SJCRH30 (cell line): ENCODE data around the gene MYBPHL. TPM values are rescaled to one million over a fixed set of nuclear protein-coding genes. Genes with fewer than 3 reads are reported as not detected.
A peak's percentile ranks its signal among the peaks of the same experiment; 100 is the strongest.

Experiments
- DNase-seq, 2 experiments: peaks; one replicate each; pipeline ENCODE4 v3.0.0-alpha.2; 2015 to 2020
- H3K27ac ChIP-seq: fragments of 250-450 bp; sonication (Bioruptor Pico); 2 replicates; pipeline ENCODE4 v1.5.1; 2020; ENCODE audit warnings: mild to moderate bottlenecking, moderate library complexity
- H3K27me3 ChIP-seq: fragments of 250-450 bp; sonication (Bioruptor Pico); 2 replicates; pipeline ENCODE4 v1.5.1; 2020; ENCODE audit warnings: mild to moderate bottlenecking, moderate library complexity
- H3K36me3 ChIP-seq: fragments of 250-450 bp; sonication (Bioruptor Pico); 2 replicates; pipeline ENCODE4 v1.5.1; 2020; ENCODE audit warnings: mild to moderate bottlenecking, moderate library complexity
- H3K4me1 ChIP-seq: fragments of 250-450 bp; sonication (Bioruptor Pico); 2 replicates; pipeline ENCODE4 v1.5.1; 2020; ENCODE audit warnings: mild to moderate bottlenecking, moderate library complexity
- H3K4me3 ChIP-seq: fragments of 250-450 bp; sonication (Bioruptor Pico); 2 replicates; pipeline ENCODE4 v1.5.1; 2020; ENCODE audit warnings: mild to moderate bottlenecking, moderate library complexity
- H3K9me3 ChIP-seq: fragments of 250-450 bp; sonication (Bioruptor Pico); replicated peaks from 2 replicates; pipeline ENCODE4 v1.5.1; 2020; ENCODE audit warnings: mild to moderate bottlenecking, moderate library complexity
- total RNA-seq: library from RNA; depleted of rRNA; stranded (reverse); fragments of >200 nt; shearing (Covaris generic); gene quantifications from 2 replicates; pipeline ENCODE4 v1.2.3, GENCODE V29; 2014; rRNA removed

The MYBPHL gene
- total RNA-seq, result 5.8 and 5.9 TPM in 2 replicates

GRCh38 chr1:109306832-109307273, at the start of gene MYBPHL:
MYBPHL (minus strand) TSS chr1:109307011; CDS start chr1:109306991, 20 bp downstream.
- Histone ChIP-seq H3K36me3 (no peaks in the 10 kb centered on the region), H3K4me3 (no peak within 1 kb of the TSS), H3K27ac (no peak within 1 kb of the TSS), H3K27me3 (no peaks in the 10 kb centered on the region), H3K4me1 (peaks cover 12% of the 10 kb centered on the region), H3K9me3 (no peaks in the 10 kb centered on the region)
- DNase-seq, result peak in 1 of 2 experiments; percentile 42

GRCh38 chr1:109356505-109356904, 49.7 kb upstream of the MYBPHL start:
- no peak for DNase-seq
- Histone ChIP-seq H3K27me3 (no peaks in the 10 kb centered on the region), H3K4me1 (0 out of 2 replicates have a peak, but pooled peaks cover under 1% of the 10 kb centered on the region), H3K4me3 (no peak overlapping the region), H3K36me3 (no peaks in the 10 kb centered on the region), H3K9me3 (no peaks in the 10 kb centered on the region), H3K27ac (no peak overlapping the region)

GRCh38 chr1:109354929-109355328, 48.1 kb upstream of the MYBPHL start:
- Histone ChIP-seq H3K4me1 (no peaks in the 10 kb centered on the region), H3K9me3 (no peaks in the 10 kb centered on the region), H3K27me3 (no peaks in the 10 kb centered on the region), H3K4me3 (no peak overlapping the region), H3K36me3 (peaks cover 4% of the 10 kb centered on the region; the same call in 1 of the 2 replicates), H3K27ac (no peak overlapping the region)
- no peak for DNase-seq

GRCh38 chr1:109351457-109351856, 44.6 kb upstream of the MYBPHL start:
- Histone ChIP-seq H3K36me3 (peaks cover 15% of the 10 kb centered on the region), H3K4me3 (no peak overlapping the region), H3K27me3 (no peaks in the 10 kb centered on the region), H3K27ac (no peak overlapping the region), H3K9me3 (no peaks in the 10 kb centered on the region), H3K4me1 (no peaks in the 10 kb centered on the region)
- DNase-seq, result no peak

- Histone ChIP-seq H3K36me3 (peaks cover 15% of the 10 kb centered on the region), H3K4me3 (no peak overlapping the region), H3K27me3 (no peaks in the 10 kb centered on the region), H3K27ac (no peak overlapping the region), H3K4me1 (no peaks in the 10 kb centered on the region), H3K9me3 (no peaks in the 10 kb centered on the region)
- DNase-seq, result no peak
These were observed 43.8 kb upstream of the MYBPHL start for GRCh38 chr1:109350655-109351054.

GRCh38 chr1:109350182-109350581, 43.4 kb upstream of the MYBPHL start:
- Histone ChIP-seq H3K27ac (no peak overlapping the region), H3K4me3 (no peak overlapping the region), H3K9me3 (no peaks in the 10 kb centered on the region), H3K27me3 (no peaks in the 10 kb centered on the region), H3K36me3 (peaks cover 16% of the 10 kb centered on the region), H3K4me1 (no peaks in the 10 kb centered on the region)
- DNase-seq, result no peak

- H3K4me3 ChIP-seq, result no peak overlapping the region
- H3K9me3 ChIP-seq, result no peaks in the 10 kb centered on the region
- no peak overlapping the region for H3K27ac ChIP-seq
- H3K36me3 ChIP-seq, result peaks cover 18% of the 10 kb centered on the region
- H3K4me1 ChIP-seq, result no peaks in the 10 kb centered on the region
- DNase-seq, result no peak
- H3K27me3 ChIP-seq, result no peaks in the 10 kb centered on the region
These were observed 40.7 kb upstream of the MYBPHL start for GRCh38 chr1:109347511-109347910.

GRCh38 chr1:109341944-109342930, 35.4 kb upstream of the MYBPHL start:
- no peak for DNase-seq
- peaks cover 16% of the 10 kb centered on the region for H3K36me3 ChIP-seq
- no peak overlapping the region for H3K4me3 ChIP-seq
- H3K27ac ChIP-seq, result no peak overlapping the region
- no peaks in the 10 kb centered on the region for H3K9me3 ChIP-seq
- no peaks in the 10 kb centered on the region for H3K27me3 ChIP-seq
- H3K4me1 ChIP-seq, result no peaks in the 10 kb centered on the region

- Histone ChIP-seq H3K27ac (no peak overlapping the region), H3K36me3 (peaks cover 31% of the 10 kb centered on the region), H3K4me1 (no peaks in the 10 kb centered on the region), H3K27me3 (no peaks in the 10 kb centered on the region), H3K4me3 (no peak overlapping the region), H3K9me3 (no peaks in the 10 kb centered on the region)
- DNase-seq, result no peak
These were observed 31.8 kb upstream of the MYBPHL start for GRCh38 chr1:109338608-109339007.

GRCh38 chr1:109338091-109338490, 31.3 kb upstream of the MYBPHL start:
- H3K36me3 ChIP-seq, result peaks cover 36% of the 10 kb centered on the region

GRCh38 chr1:109335091-109335490, 28.3 kb upstream of the MYBPHL start:
- Histone ChIP-seq H3K4me1 (no peaks in the 10 kb centered on the region), H3K27me3 (no peaks in the 10 kb centered on the region), H3K9me3 (peaks cover 10% of the 10 kb centered on the region; the same call in 1 of the 2 replicates), H3K36me3 (peaks cover 47% of the 10 kb centered on the region), H3K4me3 (no peak overlapping the region), H3K27ac (no peak overlapping the region)
- DNase-seq, result no peak

More at GRCh38 chr1:109338091-109338490, 31.3 kb upstream of the MYBPHL start:
- H3K4me3 ChIP-seq, result no peak overlapping the region
- no peaks in the 10 kb centered on the region for H3K4me1 ChIP-seq
- H3K27me3 ChIP-seq, result no peaks in the 10 kb centered on the region
- no peak overlapping the region for H3K27ac ChIP-seq
- H3K9me3 ChIP-seq, result peaks cover 3% of the 10 kb centered on the region; the same call in 1 of the 2 replicates
- DNase-seq, result no peak

- peaks cover 11% of the 10 kb centered on the region; the same call in 1 of the 2 replicates for H3K9me3 ChIP-seq
- peaks cover 66% of the 10 kb centered on the region for H3K36me3 ChIP-seq
- H3K4me3 ChIP-seq, result no peak overlapping the region
- H3K27ac ChIP-seq, result no peak overlapping the region
- no peak for DNase-seq
- H3K27me3 ChIP-seq, result no peaks in the 10 kb centered on the region
- H3K4me1 ChIP-seq, result no peaks in the 10 kb centered on the region
These were observed 24.3 kb upstream of the MYBPHL start for GRCh38 chr1:109331113-109331512.

GRCh38 chr1:109327285-109327684, 20.5 kb upstream of the MYBPHL start:
- Histone ChIP-seq H3K4me3 (no peak overlapping the region), H3K9me3 (0 out of 2 replicates have a peak, but pooled peaks cover 8% of the 10 kb centered on the region), H3K27ac (no peak overlapping the region), H3K4me1 (no peaks in the 10 kb centered on the region), H3K36me3 (peaks cover 50% of the 10 kb centered on the region), H3K27me3 (no peaks in the 10 kb centered on the region)
- DNase-seq, result no peak

- Histone ChIP-seq H3K27ac (no peak overlapping the region), H3K4me1 (no peaks in the 10 kb centered on the region), H3K27me3 (no peaks in the 10 kb centered on the region), H3K9me3 (no peaks in the 10 kb centered on the region), H3K36me3 (peaks cover 32% of the 10 kb centered on the region), H3K4me3 (no peak overlapping the region)
- no peak for DNase-seq
These were observed 16.2 kb upstream of the MYBPHL start for GRCh38 chr1:109322974-109323373.

- H3K27me3 ChIP-seq, result no peaks in the 10 kb centered on the region
- no peak for DNase-seq
- no peaks in the 10 kb centered on the region for H3K4me1 ChIP-seq
- no peak overlapping the region for H3K4me3 ChIP-seq
- peaks cover 32% of the 10 kb centered on the region for H3K36me3 ChIP-seq
- H3K27ac ChIP-seq, result no peak overlapping the region
- H3K9me3 ChIP-seq, result no peaks in the 10 kb centered on the region
These were observed 12.3 kb upstream of the MYBPHL start for GRCh38 chr1:109319114-109319513.
